ENCODE measurements around the gene SNX13.

DNA sequence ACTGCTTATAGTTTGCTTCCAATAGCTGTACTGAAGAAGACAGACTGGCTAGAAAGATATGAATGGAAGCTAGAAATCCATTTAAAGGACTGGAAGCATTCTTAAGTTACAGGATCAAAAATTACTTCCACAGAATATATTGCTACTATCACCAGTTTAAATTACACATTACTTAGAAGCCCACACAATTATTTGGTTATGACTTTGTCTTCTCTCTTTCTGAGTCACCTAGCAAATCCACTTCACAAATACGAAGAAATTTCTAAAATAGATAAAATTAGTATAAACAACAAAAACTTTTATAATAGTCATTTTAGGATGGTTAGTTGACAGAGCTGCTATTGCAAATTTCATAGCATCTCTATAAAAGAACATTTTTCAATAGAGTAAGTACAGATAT is 108.1 kb downstream of the SNX13 start:
- TF ChIP-seq, protein P1, sequence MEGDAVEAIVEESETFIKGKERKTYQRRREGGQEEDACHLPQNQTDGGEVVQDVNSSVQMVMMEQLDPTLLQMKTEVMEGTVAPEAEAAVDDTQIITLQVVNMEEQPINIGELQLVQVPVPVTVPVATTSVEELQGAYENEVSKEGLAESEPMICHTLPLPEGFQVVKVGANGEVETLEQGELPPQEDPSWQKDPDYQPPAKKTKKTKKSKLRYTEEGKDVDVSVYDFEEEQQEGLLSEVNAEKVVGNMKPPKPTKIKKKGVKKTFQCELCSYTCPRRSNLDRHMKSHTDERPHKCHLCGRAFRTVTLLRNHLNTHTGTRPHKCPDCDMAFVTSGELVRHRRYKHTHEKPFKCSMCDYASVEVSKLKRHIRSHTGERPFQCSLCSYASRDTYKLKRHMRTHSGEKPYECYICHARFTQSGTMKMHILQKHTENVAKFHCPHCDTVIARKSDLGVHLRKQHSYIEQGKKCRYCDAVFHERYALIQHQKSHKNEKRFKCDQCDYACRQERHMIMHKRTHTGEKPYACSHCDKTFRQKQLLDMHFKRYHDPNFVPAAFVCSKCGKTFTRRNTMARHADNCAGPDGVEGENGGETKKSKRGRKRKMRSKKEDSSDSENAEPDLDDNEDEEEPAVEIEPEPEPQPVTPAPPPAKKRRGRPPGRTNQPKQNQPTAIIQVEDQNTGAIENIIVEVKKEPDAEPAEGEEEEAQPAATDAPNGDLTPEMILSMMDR (IDR thresholded peaks at IDR 0.05; ENCODE audit: insufficient read depth, low read length) = no peak
- TF ChIP-seq POLR2AphosphoS5 (IDR thresholded peaks at IDR 0.05; ENCODE audit: low read depth) = no peak

Measured in HL-60 (cell line).